Right lobe of liver (tissue), 6 donors: ENCODE data around the gene NIT1. TPM values are rescaled to one million over a fixed set of nuclear protein-coding genes. Genes with fewer than 3 reads are reported as not detected.
A peak's percentile ranks its signal among the peaks of the same experiment; 100 is the strongest.

Experiments used
- ATAC-seq, 4 donors: fragments of 200-7000 bp; cut with Tn5 transposase; one replicate each; pipeline ENCODE4 v1.9.1; 2020; ENCODE audit warnings: mild to moderate bottlenecking in 4 of 4, moderate library complexity in 4 of 4
- DNase-seq, 3 donors: peaks; one replicate each; pipeline ENCODE4 v3.0.0-alpha.2; 2020
- H3K27ac ChIP-seq, 3 donors: fragments of 200-600 bp; one replicate each; pipeline ENCODE4 v1.8.0; 2022
- H3K27me3 ChIP-seq, 2 donors: fragments of 200-600 bp; one replicate each; pipeline ENCODE4 v1.8.0; 2022
- H3K36me3 ChIP-seq, 4 donors: fragments of 200-600 bp; sonication (generic) in 1 of 4; one replicate each; pipeline versions ENCODE4 v1.5.1 to v1.8.0; 2017 to 2022; ENCODE audit warnings: control low read depth in 1 of 4
- H3K4me1 ChIP-seq, 4 donors: fragments of 200-600 bp; sonication (generic) in 1 of 4; one replicate each; pipeline versions ENCODE4 v1.5.1 to v1.8.0; 2017 to 2022; ENCODE audit warnings: control low read depth in 1 of 4
- H3K4me3 ChIP-seq, 3 donors: fragments of 200-600 bp; one replicate each; pipeline ENCODE4 v1.8.0; 2022
- H3K9me3 ChIP-seq, 4 donors: fragments of 200-600 bp; sonication (generic) in 1 of 4; one replicate each; pipeline versions ENCODE4 v1.5.1 to v1.8.0; 2017 to 2022; ENCODE audit warnings: control low read depth in 1 of 4
- CTCF ChIP-seq, 4 donors: fragments of 200-600 bp in 3 of 4; fragments of 450-650 bp in 1 of 4; IDR thresholded peaks; one replicate each; pipeline versions ENCODE4 v1.5.1 to v1.8.0; 2016 to 2022; ENCODE audit warnings: antibody characterized with exemption in 4 of 4, mild to moderate bottlenecking in 2 of 4
- POLR2A ChIP-seq: fragments of 450-650 bp; IDR thresholded peaks from one replicate; pipeline ENCODE4 v1.6.1; 2017; ENCODE audit warnings: antibody characterized with exemption, mild to moderate bottlenecking
- WGBS: methylation state at CpG from one replicate; pipeline ENCODE4 v1.1.6; 2018; ENCODE audit warnings: low coverage, low lambda C conversion rate; ENCODE audit not compliant: insufficient coverage; ENCODE audit errors: missing lambda C conversion rate; 5-methylcytosine and 5-hydroxymethylcytosine counted together
- intact Hi-C, 2 donors: fragments of 100-400 bp; cut with DNase I; formaldehyde crosslinking; loops; one replicate each; pipeline versions ENCODE4 v1.11.2 to v1.14.1; 2022
- total RNA-seq, 6 experiments: library from RNA; depleted of rRNA in 2 of 6; stranded (reverse); fragments of >200 nt in 2 of 6; fragmentation: NEBNext Ultra II Directional in 3 of 6; extraction: Animal tissue kit (Norgen Biotek cat#: 25700) in 3 of 6; gene quantifications; one replicate each; pipeline versions ENCODE4 v1.1.0 to v1.2.4, GENCODE V29; 2016 to 2023
- donor health status: DM: no; HTN: yes; CAD: no.
- donor health status: DM: no; HTN: no; CAD: no.
- donor health status: DM: no; HTN: no; CAD: no.
- donor health status: DM: no; HTN: yes; CAD: no.
- donor health status: DM: no; HTN: yes; CAD: no.

Gene NIT1
- total RNA-seq, 6 experiments from 2014 or later, result 36.9 to 67.8 (median 45.8) TPM

DNA sequence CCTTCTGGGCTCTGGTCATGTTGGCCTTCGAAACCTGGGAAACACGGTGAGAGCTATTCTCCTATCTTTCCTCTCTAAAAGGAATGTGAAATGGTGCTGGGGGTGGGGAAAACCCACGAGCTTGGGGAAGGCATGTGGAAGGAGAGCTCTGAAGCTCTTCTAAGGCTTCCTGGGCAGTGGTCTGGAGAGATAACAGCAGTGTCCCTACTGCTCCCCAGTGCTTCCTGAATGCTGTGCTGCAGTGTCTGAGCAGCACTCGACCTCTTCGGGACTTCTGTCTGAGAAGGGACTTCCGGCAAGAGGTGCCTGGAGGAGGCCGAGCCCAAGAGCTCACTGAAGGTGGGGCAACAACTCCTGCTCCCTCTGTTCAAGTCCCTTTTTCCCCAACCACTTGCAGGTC lies 44.1 kb downstream of the NIT1 start:
- WGBS, result 40% methylated on average over 1 of the region's 7 CpGs
- no peak for TF ChIP-seq CTCF (IDR thresholded peaks at IDR 0.05)
- no peak for TF ChIP-seq POLR2A
- ATAC-seq (no peak), DNase-seq (no peak)
- no peak overlapping the region for H3K4me3 ChIP-seq
- H3K4me1 ChIP-seq, result peaks cover 0 to 15% (median 2%) of the 10 kb centered on the region in 4 donors
- no peak overlapping the region for H3K27ac ChIP-seq
- no peaks in the 10 kb centered on the region for H3K9me3 ChIP-seq
- H3K36me3 ChIP-seq, result peaks cover 0 to 22% (median 0%) of the 10 kb centered on the region in 4 donors
- intact Hi-C loops, result no loop called here
- no peaks in the 10 kb centered on the region for H3K27me3 ChIP-seq

GRCh38 chr1:161162806-161163205 lies 44.9 kb downstream of the NIT1 start:
- 90% methylated on average over 2 of the region's 10 CpGs for WGBS
- no peaks in the 10 kb centered on the region for H3K27me3 ChIP-seq
- H3K27ac ChIP-seq, result no peak overlapping the region
- DNase-seq (no peak), ATAC-seq (no peak)
- H3K4me1 ChIP-seq, result peaks cover 0 to 15% (median 3%) of the 10 kb centered on the region in 4 donors
- H3K9me3 ChIP-seq, result no peaks in the 10 kb centered on the region
- no peak for TF ChIP-seq CTCF (IDR thresholded peaks at IDR 0.05)
- no peak for TF ChIP-seq POLR2A
- intact Hi-C loops, result no loop called here
- peaks cover 0 to 17% (median 0%) of the 10 kb centered on the region in 4 donors for H3K36me3 ChIP-seq
- no peak overlapping the region for H3K4me3 ChIP-seq

DNA sequence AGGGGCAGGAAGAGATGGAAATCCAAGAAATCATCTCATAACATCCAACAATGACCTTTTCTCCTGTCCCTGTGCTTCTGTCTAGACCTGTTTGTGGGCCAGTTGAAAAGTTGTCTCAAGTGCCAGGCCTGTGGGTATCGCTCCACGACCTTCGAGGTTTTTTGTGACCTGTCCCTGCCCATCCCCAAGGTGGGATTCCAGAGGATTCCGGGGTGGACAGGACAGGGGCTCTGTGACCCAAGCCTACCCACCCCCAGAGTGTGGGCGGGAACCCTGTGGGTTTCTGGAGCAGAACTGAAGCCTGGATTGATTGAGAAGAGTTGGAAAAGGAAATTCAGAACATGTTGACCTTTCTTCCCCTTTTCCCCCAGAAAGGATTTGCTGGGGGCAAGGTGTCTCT lies 45.9 kb downstream of the NIT1 start:
- Histone ChIP-seq H3K4me1 (peaks cover 0 to 15% (median 3%) of the 10 kb centered on the region in 4 donors), H3K27me3 (no peaks in the 10 kb centered on the region), H3K36me3 (peaks cover 0 to 17% (median 0%) of the 10 kb centered on the region in 4 donors), H3K9me3 (no peaks in the 10 kb centered on the region), H3K27ac (no peak overlapping the region), H3K4me3 (no peak overlapping the region)
- intact Hi-C loops, result no loop called here
- DNase-seq (no peak), ATAC-seq (no peak)
- TF ChIP-seq POLR2A, result no peak
- TF ChIP-seq CTCF (IDR thresholded peaks at IDR 0.05), result no peak
- 100% methylated on average over 2 of the region's 5 CpGs for WGBS

DNA sequence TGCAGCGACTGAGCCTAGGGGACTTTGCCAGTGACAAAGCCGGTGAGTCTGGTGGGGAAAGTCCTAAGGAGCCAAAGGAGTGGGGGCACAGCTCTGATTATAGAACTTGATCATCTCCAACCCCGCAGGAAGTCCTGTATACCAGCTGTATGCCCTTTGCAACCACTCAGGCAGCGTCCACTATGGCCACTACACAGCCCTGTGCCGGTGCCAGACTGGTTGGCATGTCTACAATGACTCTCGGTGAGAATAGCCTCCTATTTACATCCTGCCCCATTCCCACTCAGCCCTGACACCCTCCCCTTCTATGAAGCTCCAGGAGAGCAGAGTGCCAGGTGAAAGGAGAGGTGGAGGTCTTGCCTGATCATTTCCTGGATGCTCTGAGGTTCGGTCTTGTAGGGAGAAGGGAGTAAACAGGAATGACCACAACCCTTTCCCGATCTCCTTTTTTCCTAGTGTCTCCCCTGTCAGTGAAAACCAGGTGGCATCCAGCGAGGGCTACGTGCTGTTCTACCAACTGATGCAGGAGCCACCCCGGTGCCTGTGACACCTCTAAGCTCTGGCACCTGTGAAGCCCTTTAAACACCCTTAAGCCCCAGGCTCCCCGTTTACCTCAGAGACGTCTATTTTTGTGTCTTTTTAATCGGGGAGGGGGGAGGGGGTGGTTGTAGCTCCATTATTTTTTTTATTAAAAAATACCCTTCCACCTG lies 47.2 kb downstream of the NIT1 start:
- H3K9me3 ChIP-seq, result no peaks in the 10 kb centered on the region
- intact Hi-C loops, result no loop called here
- H3K36me3 ChIP-seq, result peaks cover 0 to 17% (median 0%) of the 10 kb centered on the region in 4 donors
- 57% methylated on average over 8 of the region's 14 CpGs for WGBS
- ATAC-seq (no peak), DNase-seq (no peak)
- no peaks in the 10 kb centered on the region for H3K27me3 ChIP-seq
- peaks cover 0 to 13% (median 3%) of the 10 kb centered on the region in 4 donors for H3K4me1 ChIP-seq
- peak overlapping the region in 1 of 3 donors; percentile 71 for H3K4me3 ChIP-seq
- TF ChIP-seq POLR2A (no peak), CTCF (IDR thresholded peaks at IDR 0.05) (no peak)
- H3K27ac ChIP-seq, result peak overlapping the region; percentile 59 to 67 (median 61)
